Cardiac fibroblast (primary cell): ENCODE results near the gene SMIM15.
A peak's percentile ranks its signal among the peaks of the same experiment; 100 is the strongest.
"Not testable (repeated sequence)": the region's sequence is repeated elsewhere in the genome, so short reads cannot be mapped to it uniquely, and the experiment has no call there.

ENCODE experiments used
- DNase-seq, 2 donors: peaks; one replicate each; pipeline versions ENCODE4 v3.0.0 to v3.0.0-alpha.2; 2010; ENCODE audit warnings: low read depth in 2 of 2
- H3K4me3 ChIP-seq, 2 donors: replicated peaks in 1 of 2; 1 replicate in 1 of 2; 2 replicates in 1 of 2; pipeline ENCODE4 v1.5.1; 2011; ENCODE audit warnings: low read depth in 2 of 2, low read length in 2 of 2, mild to moderate bottlenecking in 2 of 2, moderate library complexity in 1 of 2
- CTCF ChIP-seq: IDR thresholded peaks from one replicate; pipeline ENCODE4 v1.5.1; 2011; ENCODE audit warnings: low read depth, mild to moderate bottlenecking, low read length, inconsistent platforms

The SMIM15 gene

GRCh38 chr5:61162010-61162831 is at the start of gene SMIM15:
TSS of gene SMIM15 (minus strand) at chr5:61162468. CDS start at chr5:61160171, 2,297 bp downstream.
- peak within 1 kb of the TSS; percentile 65 to 86 for H3K4me3 ChIP-seq
- DNase-seq = peak; percentile 86 to 88
- no peak for TF ChIP-seq CTCF

GRCh38 chr5:61207884-61208283 is 45.6 kb upstream of the SMIM15 start:
- DNase-seq = no peak
- no peak for TF ChIP-seq CTCF
- no peak overlapping the region for H3K4me3 ChIP-seq

- DNase-seq = no peak
Observed at GRCh38 chr5:61205013-61205412, 42.7 kb upstream of the SMIM15 start.

GRCh38 chr5:61202213-61202612 is 39.9 kb upstream of the SMIM15 start:
- TF ChIP-seq CTCF = no peak
- no peak overlapping the region for H3K4me3 ChIP-seq
- DNase-seq = peak in 1 of 2 donors; percentile 40

More at GRCh38 chr5:61205013-61205412, 42.7 kb upstream of the SMIM15 start:
- no peak overlapping the region for H3K4me3 ChIP-seq
- TF ChIP-seq CTCF = no peak

- DNase-seq = peak; percentile 10 to 69
- TF ChIP-seq CTCF = no peak
- no peak overlapping the region for H3K4me3 ChIP-seq
Observed at GRCh38 chr5:61200582-61201155, 38.4 kb upstream of the SMIM15 start.

GRCh38 chr5:61198606-61199005 is 36.3 kb upstream of the SMIM15 start:
- H3K4me3 ChIP-seq = no peak overlapping the region
- no peak for TF ChIP-seq CTCF
- DNase-seq = no peak

- not testable (repeated sequence) for H3K4me3 ChIP-seq
Observed at GRCh38 chr5:61187826-61188225, 25.6 kb upstream of the SMIM15 start.

GRCh38 chr5:61187352-61187751 is 25.1 kb upstream of the SMIM15 start:
- DNase-seq, H3K4me3 ChIP-seq: not testable (repeated sequence)

More at GRCh38 chr5:61187826-61188225, 25.6 kb upstream of the SMIM15 start:
- DNase-seq = not testable (repeated sequence)
